SK-N-MC (cell line): ENCODE results near the gene UNC5C.

Source experiments
- DNase-seq: peaks from one replicate; pipeline ENCODE4 v3.0.0-alpha.2; 2011; ENCODE audit warnings: low read depth, low spot score
- H3K27ac ChIP-seq: fragments of 200-600 bp; sonication (generic); 2 replicates; pipeline ENCODE4 v1.5.1; 2016; ENCODE audit warnings: mixed run types
- H3K36me3 ChIP-seq: fragments of 200-600 bp; sonication (generic); 2 replicates; pipeline ENCODE4 v1.6.1; 2017; ENCODE audit warnings: antibody characterized with exemption, low read length, mixed read lengths; ENCODE audit not compliant: insufficient read depth
- H3K4me3 ChIP-seq: fragments of 200-600 bp; sonication (generic); 2 replicates; pipeline ENCODE4 v1.5.1; 2016
- H3K9ac ChIP-seq: fragments of 200-600 bp; sonication (generic); 2 replicates; pipeline ENCODE4 v1.8.0; 2017; ENCODE audit warnings: mixed run types, mixed read lengths; ENCODE audit not compliant: insufficient read length
- H3K9me3 ChIP-seq: fragments of 200-600 bp; sonication (generic); 2 replicates; pipeline ENCODE4 v1.6.1; 2017; ENCODE audit warnings: low read depth, mild to moderate bottlenecking, antibody characterized with exemption, low read length, moderate library complexity, mixed read lengths
- EZH2 ChIP-seq: fragments of 200-600 bp; sonication (generic); IDR thresholded peaks from one replicate; pipeline ENCODE4 v1.6.1; 2017; ENCODE audit warnings: antibody characterized with exemption
- FOXP2 ChIP-seq: optimal IDR thresholded peaks from 2 replicates; pipeline ENCODE3; 2011; ENCODE audit warnings: mild to moderate bottlenecking, moderate library complexity; ENCODE audit not compliant: insufficient read depth; ENCODE audit errors: extremely low read length, control extremely low read depth
- POLR2AphosphoS5 ChIP-seq: IDR thresholded peaks from 2 replicates; pipeline ENCODE4 v1.6.1; 2012; ENCODE audit warnings: mild to moderate bottlenecking, low read depth, low read length, borderline replicate concordance

Gene UNC5C

DNA sequence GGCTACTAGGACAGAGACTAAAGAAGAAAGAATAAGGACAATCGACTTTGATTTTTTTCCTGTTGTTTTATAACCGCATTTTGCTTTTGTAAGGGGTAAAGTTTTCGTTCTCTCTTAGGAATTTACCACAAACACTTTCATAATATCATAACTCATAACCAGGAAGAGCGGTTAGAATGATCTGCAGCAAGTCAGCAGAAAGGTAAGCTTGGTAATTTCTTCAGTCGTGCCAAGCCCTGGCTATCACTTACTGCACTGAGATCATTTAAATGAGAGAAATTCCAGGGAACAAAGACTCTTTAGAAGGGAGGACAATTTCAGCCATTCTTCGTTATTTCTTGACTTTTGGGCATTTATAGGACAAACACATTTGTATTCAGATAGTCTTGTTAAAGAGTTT lies 258.1 kb downstream of the UNC5C start:
- DNase-seq: peak; percentile 26
- H3K36me3 ChIP-seq: no peaks in the 10 kb centered on the region
- no peak overlapping the region for H3K4me3 ChIP-seq
- H3K27ac ChIP-seq: no peak overlapping the region
- no peaks in the 10 kb centered on the region for H3K9me3 ChIP-seq
- no peak overlapping the region for H3K9ac ChIP-seq
- TF ChIP-seq POLR2AphosphoS5: no peak
- TF ChIP-seq EZH2: no peak
- TF ChIP-seq FOXP2: no peak

- H3K27ac ChIP-seq: peak overlapping the region; percentile 39; the same call in 1 of the 2 replicates
- H3K36me3 ChIP-seq: no peaks in the 10 kb centered on the region
- H3K4me3 ChIP-seq: no peak overlapping the region
- TF ChIP-seq POLR2AphosphoS5: no peak
- no peak for TF ChIP-seq FOXP2
- no peak for TF ChIP-seq EZH2
- H3K9me3 ChIP-seq: no peaks in the 10 kb centered on the region
- DNase-seq: no peak
- no peak overlapping the region for H3K9ac ChIP-seq
Measured at GRCh38 chr4:95289028-95289634, 259.6 kb downstream of the UNC5C start.

DNA sequence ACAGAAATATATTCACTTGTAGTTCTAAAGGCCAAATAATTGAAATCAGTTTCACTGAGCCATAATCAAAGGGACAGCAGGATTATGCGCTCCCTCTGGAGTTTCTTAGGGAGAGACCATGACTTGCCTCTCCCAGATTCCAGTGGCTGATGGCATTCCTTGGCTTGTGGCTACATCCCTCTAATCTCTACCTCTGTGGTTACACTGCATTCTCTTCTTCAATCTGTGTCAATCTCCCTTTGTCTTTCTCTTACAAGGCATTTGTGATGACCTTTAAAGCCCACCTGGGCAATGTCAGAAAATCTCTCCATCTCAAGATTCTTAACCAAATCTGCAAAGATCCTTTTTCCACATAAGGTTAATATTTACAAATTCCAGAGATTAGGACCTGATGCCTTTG lies 260.2 kb downstream of the UNC5C start:
- no peaks in the 10 kb centered on the region for H3K36me3 ChIP-seq
- H3K27ac ChIP-seq: no peak overlapping the region
- no peaks in the 10 kb centered on the region for H3K9me3 ChIP-seq
- TF ChIP-seq POLR2AphosphoS5: no peak
- no peak for TF ChIP-seq EZH2
- no peak for TF ChIP-seq FOXP2
- no peak overlapping the region for H3K4me3 ChIP-seq
- no peak overlapping the region for H3K9ac ChIP-seq
- no peak for DNase-seq

GRCh38 chr4:95285797-95286196 lies 263.0 kb downstream of the UNC5C start:
- Histone ChIP-seq H3K9me3 (no peaks in the 10 kb centered on the region), H3K36me3 (no peaks in the 10 kb centered on the region), H3K9ac (no peak overlapping the region), H3K4me3 (no peak overlapping the region), H3K27ac (no peak overlapping the region)
- no peak for DNase-seq
- TF ChIP-seq EZH2: no peak
- no peak for TF ChIP-seq POLR2AphosphoS5
- no peak for TF ChIP-seq FOXP2

GRCh38 chr4:95284655-95285054 lies 264.1 kb downstream of the UNC5C start:
- no peak overlapping the region for H3K9ac ChIP-seq
- H3K27ac ChIP-seq: no peak overlapping the region
- TF ChIP-seq EZH2: no peak
- TF ChIP-seq FOXP2: no peak
- TF ChIP-seq POLR2AphosphoS5: no peak
- no peaks in the 10 kb centered on the region for H3K36me3 ChIP-seq
- H3K4me3 ChIP-seq: no peak overlapping the region
- no peak for DNase-seq
- no peaks in the 10 kb centered on the region for H3K9me3 ChIP-seq

DNA sequence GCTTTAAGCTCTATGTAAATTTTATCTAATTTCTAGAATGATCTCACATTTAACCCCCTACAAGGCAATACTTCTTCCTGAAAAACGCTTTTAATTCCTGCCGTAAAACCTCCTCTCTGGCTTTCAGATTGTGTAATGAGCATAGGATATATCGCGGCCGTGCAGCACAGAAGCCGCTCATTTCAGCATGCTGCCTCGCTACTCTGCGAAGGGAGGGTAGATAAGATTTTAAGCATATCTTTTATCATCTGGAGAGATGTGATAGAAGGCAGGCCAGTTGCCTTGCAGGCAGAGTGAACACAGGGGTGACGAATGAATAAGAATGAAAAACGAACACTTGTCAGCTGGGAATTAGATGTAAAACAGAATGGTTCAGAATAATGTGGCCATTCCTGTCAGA lies 265.5 kb downstream of the UNC5C start:
- H3K27ac ChIP-seq: no peak overlapping the region
- H3K4me3 ChIP-seq: no peak overlapping the region
- no peaks in the 10 kb centered on the region for H3K9me3 ChIP-seq
- no peaks in the 10 kb centered on the region for H3K36me3 ChIP-seq
- DNase-seq: no peak
- H3K9ac ChIP-seq: no peak overlapping the region
- TF ChIP-seq EZH2: no peak
- TF ChIP-seq FOXP2: no peak
- TF ChIP-seq POLR2AphosphoS5: no peak

GRCh38 chr4:95272797-95273196 lies 276.0 kb downstream of the UNC5C start:
- Histone ChIP-seq H3K36me3 (no peaks in the 10 kb centered on the region), H3K9me3 (no peaks in the 10 kb centered on the region), H3K27ac (no peak overlapping the region), H3K4me3 (no peak overlapping the region), H3K9ac (no peak overlapping the region)
- TF ChIP-seq EZH2: no peak
- TF ChIP-seq FOXP2: no peak
- TF ChIP-seq POLR2AphosphoS5: no peak
- no peak for DNase-seq

DNA sequence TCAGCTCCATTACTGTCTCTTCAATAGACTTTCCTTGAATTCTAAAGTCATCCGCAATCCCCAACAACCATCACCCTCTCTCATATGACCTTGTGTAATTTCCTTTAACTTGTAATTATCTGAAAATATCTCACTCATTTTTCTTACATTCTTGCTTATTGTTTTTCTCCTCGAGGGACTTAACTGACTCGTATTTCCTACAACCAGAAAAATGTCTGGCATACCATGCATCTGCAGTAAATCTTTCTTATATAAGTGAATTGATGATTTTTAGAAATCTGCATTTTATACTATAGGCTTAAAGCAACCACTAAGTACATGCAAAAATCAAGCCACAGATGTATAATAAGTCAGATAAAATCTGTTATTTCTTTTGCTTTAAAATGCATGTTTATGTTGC lies 276.7 kb downstream of the UNC5C start:
- no peak for TF ChIP-seq FOXP2
- TF ChIP-seq EZH2: no peak
- no peak for TF ChIP-seq POLR2AphosphoS5
- DNase-seq: no peak
- H3K36me3 ChIP-seq: no peaks in the 10 kb centered on the region
- no peak overlapping the region for H3K4me3 ChIP-seq
- H3K9me3 ChIP-seq: no peaks in the 10 kb centered on the region
- no peak overlapping the region for H3K9ac ChIP-seq
- H3K27ac ChIP-seq: no peak overlapping the region
